GM12873 (cell line): ENCODE data around the gene COL1A1.

Experiments used
- TF ChIP-seq, protein P1 (sequence below): IDR thresholded peaks from 2 replicates; pipeline ENCODE4 v1.5.1; 2012; ENCODE audit warnings: low read depth, mild to moderate bottlenecking, moderate library complexity, low read length, control low read depth; ENCODE audit not compliant: insufficient read depth; ENCODE audit errors: missing control alignments

The COL1A1 gene

DNA sequence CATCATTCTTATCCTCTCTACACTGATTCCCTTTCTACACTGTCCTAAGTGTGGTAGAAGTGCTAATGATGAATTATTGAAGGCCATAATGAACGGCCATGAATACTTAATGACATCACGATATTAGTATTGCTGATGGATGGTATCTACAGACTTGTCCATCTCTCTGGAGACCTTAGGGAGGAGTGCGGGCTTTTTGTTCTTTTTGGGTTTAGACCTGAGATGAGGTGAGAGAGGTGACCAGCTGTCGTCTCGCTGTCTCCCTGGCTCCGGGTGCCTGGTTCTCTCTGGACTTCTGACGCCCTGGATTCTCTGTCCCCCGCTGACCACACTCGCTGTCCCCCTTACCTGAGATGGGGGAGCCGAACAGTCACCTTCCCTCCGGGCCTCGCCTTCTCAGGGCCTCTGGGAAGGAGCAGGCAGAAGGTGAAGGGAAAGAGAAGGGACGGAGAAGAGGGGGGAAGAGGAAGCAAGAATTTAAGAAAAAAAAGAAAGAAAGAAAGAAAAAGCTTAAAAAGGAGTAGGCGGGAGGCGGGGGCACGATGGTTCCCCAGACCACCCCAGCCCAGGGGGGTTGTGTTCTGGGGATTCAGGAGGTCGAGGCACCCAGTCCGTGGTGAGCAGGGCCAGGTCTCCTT lies 18.5 kb downstream of the COL1A1 start:
- TF ChIP-seq, protein P1, sequence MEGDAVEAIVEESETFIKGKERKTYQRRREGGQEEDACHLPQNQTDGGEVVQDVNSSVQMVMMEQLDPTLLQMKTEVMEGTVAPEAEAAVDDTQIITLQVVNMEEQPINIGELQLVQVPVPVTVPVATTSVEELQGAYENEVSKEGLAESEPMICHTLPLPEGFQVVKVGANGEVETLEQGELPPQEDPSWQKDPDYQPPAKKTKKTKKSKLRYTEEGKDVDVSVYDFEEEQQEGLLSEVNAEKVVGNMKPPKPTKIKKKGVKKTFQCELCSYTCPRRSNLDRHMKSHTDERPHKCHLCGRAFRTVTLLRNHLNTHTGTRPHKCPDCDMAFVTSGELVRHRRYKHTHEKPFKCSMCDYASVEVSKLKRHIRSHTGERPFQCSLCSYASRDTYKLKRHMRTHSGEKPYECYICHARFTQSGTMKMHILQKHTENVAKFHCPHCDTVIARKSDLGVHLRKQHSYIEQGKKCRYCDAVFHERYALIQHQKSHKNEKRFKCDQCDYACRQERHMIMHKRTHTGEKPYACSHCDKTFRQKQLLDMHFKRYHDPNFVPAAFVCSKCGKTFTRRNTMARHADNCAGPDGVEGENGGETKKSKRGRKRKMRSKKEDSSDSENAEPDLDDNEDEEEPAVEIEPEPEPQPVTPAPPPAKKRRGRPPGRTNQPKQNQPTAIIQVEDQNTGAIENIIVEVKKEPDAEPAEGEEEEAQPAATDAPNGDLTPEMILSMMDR: no peak

DNA sequence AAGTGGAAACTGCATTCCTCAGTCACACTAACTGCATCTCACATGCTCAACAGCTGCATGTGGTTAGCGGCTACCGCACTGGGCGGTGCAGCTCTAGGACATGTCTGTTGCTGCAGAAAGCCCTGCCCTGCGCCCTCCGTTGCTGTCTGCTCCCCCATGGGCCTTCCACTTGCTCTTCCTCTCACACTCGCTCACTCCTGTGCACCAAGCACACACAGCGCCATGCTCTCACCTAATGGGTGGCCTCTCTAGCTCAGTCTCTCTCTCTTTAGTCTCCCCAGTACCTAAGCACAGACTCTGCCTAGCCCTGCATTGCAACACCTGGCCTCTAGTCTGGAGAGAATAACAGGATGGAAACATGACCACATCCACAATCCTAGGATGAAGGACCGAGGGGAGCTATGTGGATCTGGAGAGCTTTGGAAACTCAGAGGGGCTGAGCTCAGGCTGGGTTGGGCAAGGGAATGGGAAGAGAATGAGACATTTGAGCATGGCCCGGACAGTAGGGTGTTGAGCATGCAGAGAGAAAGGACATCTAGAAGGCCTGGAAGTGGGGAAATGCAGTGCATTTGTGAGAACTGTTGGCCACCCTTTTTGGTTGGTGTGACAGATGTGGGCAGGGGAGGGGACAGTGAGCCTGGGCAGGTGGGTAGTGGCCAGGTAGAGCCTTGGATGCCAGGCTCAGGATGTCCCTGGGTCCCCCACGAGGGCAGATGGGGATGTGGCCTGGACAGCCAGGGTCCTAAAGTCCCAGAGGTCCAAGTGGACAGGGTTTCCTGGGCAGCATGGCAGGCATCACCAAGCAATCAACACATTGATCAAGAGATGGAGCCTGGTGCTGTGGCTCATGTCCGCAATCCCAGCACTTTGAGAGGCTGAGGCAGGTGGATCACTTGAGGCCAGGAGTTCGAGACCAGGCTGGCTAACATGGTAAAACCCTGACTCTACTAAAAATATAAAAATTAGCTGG lies 19.6 kb downstream of the COL1A1 start:
- TF ChIP-seq, protein P1: peak; percentile 14

DNA sequence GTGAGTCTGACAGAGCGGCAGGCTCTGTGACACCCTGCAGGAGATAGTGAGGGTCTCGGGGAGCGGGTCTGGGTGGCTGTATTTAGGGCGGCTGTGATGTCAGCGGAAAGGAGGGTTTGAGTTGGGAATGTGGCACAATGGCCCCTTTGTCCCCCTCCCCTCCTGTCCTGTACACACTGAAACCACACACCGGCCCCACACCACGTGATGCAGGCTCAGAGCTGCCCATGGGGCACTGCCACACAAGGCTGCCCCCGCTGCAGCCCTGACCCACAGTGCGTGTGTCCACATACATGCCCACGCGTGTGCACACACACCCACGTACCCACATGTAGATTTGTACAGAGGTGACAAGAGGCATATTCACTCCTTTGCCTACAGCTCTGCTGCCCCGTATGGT lies 20.3 kb downstream of the COL1A1 start:
- TF ChIP-seq, protein P1: no peak

DNA sequence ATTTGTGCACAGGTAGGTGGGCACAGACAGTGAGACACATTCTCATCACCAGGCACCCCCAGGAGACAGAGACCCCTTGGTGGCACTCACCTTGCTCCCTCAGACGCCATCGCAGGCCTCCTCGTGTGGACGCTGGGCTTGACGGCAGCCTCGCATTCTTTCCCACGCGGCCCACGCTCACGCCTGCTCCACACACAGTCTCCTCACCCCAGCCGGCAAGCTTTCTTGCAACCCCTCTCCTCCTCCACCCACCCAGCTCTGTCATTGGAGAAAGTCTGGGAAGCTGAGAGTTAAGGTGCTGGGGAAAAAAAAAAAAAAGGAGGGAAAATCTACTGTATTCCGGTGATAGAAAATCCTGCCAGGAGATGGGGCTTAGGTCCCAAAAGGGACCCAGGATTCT lies 20.8 kb downstream of the COL1A1 start:
- TF ChIP-seq, protein P1: no peak

DNA sequence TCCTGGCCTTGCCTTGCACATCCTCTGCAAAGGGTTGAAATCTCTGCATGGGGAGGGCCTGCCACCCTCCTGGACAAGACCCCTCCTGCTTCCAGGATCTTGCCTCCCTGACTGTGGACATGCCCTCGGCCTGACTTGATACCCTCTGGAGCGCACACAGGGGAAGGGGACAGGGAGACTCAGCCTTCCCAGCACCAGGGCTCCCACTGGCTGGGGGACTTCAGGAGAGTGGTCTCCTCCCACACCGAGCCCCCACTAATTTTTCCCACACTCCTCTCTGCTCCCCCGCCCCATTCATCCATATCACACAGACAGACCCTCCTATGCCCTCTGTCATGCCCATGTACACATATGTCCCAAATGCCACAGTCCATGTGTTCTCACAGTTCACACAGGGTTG lies 21.3 kb downstream of the COL1A1 start:
- TF ChIP-seq, protein P1: no peak

DNA sequence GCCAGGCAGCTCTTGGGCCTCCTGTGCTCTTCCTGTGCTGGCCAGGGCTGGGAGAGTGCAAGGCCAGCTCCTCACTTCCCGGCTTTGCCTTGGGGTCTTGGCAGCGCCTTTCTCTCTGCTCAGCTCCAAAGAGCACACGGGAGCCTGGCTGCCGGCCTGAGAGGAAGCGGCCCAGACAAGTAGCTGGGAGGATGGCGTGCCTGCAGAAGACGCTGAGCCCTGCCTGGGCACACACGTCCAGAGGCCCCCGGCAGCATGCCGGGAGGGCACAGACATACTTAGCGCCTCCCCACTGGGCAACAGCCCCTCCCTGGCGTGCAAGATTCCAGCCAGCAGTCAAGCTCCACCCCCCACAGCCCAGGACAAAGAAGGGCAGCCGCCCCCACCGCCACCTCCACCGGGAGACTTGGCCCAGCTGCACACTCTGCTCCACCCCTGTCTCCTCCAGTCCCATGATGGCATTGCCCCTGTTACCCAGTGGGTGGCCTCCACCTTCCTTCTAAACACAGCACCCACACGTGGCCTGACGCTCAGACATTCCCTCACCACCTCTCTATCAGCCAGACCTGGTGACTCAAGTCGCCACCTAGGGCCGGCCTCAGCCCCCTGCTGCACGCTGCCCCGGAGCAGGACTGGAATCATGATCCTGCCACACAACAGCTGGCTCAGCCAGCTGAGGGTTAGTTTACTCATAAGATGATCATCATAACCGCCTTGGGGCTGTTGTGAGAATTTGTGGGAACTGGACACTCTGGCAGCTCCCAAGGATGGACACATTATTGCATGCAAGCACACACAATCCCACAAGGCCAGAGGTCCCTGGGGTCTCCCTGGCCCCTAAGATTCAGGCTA lies 23.2 kb downstream of the COL1A1 start:
- TF ChIP-seq, protein P1: peak; percentile 72
